Stimulated activated CD8-positive, alpha-beta memory T cell treated with anti-CD3 and anti-CD28 coated beads, Interleukin-15, amount 100 ng/mL, for 48 hours (primary cell): Measurements from ENCODE around the gene XPA.
"Not testable (repeated sequence)": the region's sequence is repeated elsewhere in the genome, so short reads cannot be mapped to it uniquely, and the experiment has no call there.

ENCODE experiments used
- DNase-seq, 2 donors: peaks; one replicate each; pipeline ENCODE4 v3.0.0-alpha.2; 2020; ENCODE audit warnings: low read depth in 2 of 2

XPA gene

DNA sequence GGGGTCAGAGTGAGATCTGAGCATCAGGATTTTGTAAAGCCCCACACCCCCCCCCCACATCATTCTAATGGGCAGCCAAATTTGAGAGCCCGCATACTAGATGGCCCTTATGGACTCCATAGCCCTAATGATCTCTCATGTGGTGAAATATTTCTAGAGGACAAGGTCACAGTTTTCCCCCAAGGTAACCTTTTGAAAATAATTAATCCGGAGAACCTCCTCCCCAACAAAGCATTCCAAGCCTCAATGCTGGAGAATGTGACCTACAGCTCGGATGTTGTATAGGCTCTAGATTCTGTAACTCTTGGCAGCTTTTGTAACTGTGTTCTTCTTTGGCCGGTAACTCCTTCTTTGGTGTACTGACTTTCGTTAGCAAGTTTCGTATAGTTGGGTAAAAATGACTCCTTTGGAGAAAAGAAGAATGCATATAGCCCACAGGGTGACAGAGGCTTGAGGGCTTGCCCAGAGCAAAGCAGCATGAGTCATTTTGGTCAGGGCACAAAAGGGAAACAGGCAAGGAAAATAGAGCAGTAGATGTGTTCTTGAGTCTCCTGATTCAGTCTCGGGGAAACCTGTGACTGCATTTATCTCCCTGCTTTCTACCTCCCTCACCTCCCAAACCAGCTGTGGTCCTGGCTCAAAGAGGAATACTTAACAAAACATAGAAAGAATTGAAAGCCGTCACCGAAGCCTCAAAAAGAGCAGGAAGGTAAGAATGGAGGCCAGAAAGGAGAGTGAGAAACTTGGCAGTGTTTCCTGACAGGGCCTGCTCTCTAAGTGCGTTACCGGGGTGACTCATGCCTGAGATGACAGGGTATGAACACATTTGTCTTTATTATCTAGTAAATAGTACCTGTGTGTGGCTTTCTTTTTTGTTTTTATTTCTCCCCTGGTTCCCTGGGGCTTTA, 6.6 kb upstream of the XPA start:
- peak in 1 of 2 donors; percentile 15 for DNase-seq

GRCh38 chr9:97699824-97700223, 2.7 kb upstream of the XPA start:
- not testable (repeated sequence) for DNase-seq

- not testable (repeated sequence) for DNase-seq
Observed at GRCh38 chr9:97699281-97699680, 2.1 kb upstream of the XPA start.

GRCh38 chr9:97698865-97699264, 1.7 kb upstream of the XPA start:
- no peak for DNase-seq

- no peak for DNase-seq
Observed at GRCh38 chr9:97697837-97698236, 697 bp upstream of the XPA start.

DNA sequence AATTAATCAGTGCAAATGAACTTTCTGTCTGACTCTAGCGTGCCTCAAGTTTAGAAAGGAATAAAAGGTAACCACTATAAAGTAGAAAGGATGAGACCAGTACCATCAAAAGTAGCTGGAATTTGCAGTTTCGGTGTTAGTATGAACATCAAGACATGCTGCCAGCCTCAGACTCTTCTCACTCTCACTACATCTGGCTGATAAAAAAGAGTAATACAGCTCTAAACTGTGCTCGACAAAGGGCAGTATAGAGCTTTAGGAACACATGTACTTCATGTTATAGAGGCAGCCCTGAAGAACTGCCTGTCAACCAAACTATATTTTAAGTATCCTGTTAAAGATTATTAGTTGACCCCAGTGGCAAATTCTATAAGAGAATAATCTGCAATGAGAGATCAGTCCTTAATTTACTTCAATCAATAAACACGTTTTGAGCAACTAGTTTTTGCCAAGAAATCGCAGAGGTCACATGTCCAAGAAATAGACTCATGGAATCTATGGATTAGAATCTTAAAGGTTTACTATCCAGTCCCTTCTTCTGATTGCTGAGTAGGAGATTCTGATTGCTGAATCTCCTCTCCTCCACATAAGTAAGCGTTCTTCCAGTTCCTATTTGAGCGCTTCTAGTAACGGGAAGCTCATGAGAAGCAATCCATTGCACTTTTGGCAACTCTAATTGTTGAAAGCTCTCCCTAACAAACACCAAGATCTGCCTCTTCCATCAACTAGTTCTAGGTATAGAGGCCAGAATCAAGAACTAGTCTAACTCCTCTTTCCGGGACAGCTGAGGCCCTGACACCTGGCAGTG, 941 bp downstream of the XPA start:
- DNase-seq, result no peak

DNA sequence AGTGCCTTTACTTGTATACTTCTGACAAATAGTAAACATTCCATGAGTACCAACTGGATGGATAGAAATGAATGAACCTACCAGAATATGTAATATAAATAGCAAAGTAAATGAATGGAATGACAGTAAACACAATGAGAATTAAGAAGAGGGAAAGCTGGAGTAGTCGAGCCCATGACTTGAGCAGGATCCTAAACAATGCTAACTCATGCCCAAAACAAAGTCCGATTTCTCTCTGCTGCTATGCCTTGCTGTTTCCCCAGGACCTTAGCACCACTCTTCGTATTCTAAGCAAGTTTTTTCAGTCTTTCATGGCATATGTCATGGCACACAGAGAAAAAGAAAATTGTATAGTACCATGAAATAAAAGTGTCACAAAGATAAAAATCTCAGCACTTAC, 1.8 kb downstream of the XPA start:
- no peak for DNase-seq

DNA sequence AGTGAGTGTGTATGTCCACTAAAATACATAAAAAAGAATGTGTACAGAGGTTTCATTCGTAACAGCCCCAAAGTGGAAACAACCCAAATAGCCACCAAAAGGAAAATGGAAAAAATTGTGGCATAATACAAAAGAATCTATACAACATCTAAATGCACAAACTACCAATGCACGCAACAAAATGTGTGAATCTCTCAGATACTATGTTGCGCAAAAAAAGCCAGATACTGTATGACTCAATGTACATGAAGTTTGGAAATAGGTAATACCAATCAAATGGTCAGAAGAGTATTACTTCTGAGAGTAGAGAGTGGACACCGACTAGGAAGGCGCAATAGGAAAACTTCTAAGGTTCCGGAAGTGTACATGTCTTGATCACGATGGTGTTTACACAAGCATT, 2.4 kb downstream of the XPA start:
- DNase-seq, result no peak

DNA sequence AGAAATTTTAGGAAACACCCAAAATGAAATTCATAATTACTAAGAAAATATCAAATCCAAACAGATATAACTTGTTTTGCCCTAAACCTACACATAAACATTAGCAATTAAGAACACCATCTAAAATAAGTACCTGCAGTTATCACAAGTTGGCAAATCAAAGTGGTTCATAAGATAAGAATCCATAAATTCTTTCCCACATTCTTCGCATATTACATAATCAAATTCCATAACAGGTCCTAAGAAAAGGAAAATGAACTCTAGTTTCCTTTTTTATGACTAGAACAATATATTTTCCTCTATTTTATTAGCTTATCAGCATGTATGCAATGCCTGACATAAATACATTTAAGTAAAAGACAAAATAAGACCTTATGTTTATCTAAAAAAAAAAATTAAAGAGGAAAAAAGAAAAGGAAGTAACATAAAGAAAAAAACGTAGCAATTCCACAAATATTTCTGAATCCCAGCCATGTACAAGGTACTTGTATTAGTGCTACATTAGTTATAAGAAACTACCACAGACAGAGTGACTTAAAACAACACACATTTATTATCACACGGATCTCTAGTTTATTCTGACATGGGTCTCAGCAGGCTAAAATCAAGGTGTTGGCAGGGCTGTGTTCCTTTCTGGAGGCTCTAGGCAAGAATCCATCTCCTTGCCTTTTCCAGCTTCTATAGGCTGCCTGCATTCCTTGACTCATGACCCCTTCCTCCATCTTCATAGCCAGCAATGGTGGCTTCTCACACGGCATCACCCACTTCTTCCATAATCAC, 7.5 kb downstream of the XPA start:
- no peak for DNase-seq

DNA sequence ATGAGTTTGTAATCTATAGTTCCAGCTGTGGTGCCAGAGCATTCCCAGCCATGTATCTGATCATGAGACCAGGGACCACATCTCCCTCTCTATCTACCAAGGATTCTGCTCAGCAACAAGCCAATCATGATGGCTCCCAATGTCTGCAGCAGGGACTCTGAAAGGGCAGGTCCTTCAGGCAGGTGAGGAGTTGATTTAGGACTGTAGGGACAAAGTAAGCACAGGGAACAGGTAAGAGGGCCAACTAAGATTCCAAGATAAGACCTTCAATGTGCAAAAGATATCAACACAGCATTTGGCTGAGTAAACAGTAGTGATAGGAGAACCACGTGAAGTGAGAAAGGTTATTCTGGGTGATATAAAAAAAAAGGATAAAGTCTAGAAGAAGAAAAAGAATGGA, 8.5 kb downstream of the XPA start:
- no peak for DNase-seq

- no peak for DNase-seq
Observed at GRCh38 chr9:97682242-97682641, 14.9 kb downstream of the XPA start.

- DNase-seq, result no peak
Observed at GRCh38 chr9:97675655-97676054, 21.5 kb downstream of the XPA start.

- DNase-seq, result no peak
Observed at GRCh38 chr9:97673922-97674321, 23.2 kb downstream of the XPA start.

DNA sequence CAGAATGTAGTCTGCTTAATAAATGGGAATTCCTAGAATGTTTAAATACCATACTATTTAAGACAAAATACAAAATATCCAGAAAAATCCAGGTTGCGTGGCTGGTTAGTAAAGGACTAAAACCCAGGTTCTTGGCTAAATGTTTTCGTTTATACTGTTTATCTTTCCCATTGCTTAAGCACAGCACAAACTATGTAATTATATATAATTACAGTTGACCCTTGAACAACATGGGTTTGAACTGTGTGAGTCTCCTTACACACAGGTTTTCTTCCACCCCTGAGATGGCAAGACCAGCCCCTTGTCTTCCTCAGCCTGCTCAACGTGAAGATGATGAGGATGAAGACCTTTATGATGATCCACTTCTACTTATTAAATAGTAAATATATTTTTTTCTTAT, 24.7 kb downstream of the XPA start:
- DNase-seq, result no peak

GRCh38 chr9:97670586-97670985, 26.6 kb downstream of the XPA start:
- no peak for DNase-seq

DNA sequence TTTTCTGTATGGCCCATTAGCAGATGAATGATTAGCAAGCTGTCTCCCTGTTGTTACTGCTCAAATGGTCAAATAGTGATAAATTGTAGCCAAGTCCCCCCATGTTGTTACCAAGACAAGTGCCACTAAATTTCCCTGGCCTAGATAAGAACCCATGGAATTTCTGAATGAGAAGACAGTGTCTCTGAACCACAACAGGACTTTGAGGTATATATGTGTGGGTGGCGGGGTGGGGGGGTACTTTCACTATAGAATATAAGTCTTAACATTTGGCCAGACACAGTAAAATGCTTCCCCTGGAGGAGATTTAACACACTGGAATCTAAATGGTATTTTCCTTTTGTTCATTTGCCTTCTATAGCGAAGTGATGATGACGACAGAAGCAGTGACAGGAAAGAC, 28.7 kb downstream of the XPA start:
- no peak for DNase-seq

DNA sequence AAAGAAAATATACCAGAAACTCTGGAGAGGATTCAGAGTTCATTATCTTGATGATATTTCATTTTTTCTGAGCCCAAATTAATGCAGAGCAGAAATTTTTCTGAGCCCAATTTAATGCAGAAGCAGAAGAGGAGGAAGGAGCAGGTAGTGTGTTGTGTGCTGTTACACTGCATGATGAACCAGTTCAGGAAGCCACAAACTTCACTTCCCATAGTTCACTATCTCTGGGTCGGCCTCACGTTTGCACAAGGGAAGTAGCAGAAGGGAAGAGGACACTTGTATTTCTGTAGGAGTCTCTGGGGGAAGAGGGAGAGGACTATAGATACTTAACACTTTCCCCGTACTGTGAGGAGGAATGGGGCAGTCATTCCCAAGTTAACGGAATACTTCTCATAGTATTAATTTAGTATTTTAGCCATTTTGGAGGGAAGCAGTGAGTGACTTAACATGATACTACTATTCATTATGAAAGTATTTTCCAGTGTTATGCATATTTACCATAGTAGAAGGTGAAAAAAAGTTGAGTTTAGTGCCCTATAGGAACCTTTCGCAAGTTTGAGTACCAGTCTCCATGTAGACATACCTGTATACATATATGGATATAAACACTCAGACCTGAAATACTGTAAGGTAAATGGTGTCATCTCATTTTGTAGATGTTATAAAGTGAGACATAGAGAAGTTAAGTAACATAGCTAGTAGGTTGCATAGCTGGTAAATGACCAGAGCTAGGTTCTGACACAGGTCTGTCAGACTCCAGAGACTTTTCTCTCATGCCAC, 30.0 kb downstream of the XPA start:
- no peak for DNase-seq

GRCh38 chr9:97665742-97666141, 31.4 kb downstream of the XPA start:
- DNase-seq, result no peak

GRCh38 chr9:97660847-97661246, 36.3 kb downstream of the XPA start:
- no peak for DNase-seq

- no peak for DNase-seq
Observed at GRCh38 chr9:97660340-97660739, 36.8 kb downstream of the XPA start.

GRCh38 chr9:97659771-97660170, 37.4 kb downstream of the XPA start:
- no peak for DNase-seq
